ENCODE data around the gene EIF4H. TPM values are rescaled to one million over a fixed set of nuclear protein-coding genes. Genes with fewer than 3 reads are reported as not detected.

The EIF4H gene
- total and polyA plus RNA-seq, 2 donors (not counting 3 experiments of a cell fraction or from before 2014, with no cell fraction given), result 406 to 415 TPM

DNA sequence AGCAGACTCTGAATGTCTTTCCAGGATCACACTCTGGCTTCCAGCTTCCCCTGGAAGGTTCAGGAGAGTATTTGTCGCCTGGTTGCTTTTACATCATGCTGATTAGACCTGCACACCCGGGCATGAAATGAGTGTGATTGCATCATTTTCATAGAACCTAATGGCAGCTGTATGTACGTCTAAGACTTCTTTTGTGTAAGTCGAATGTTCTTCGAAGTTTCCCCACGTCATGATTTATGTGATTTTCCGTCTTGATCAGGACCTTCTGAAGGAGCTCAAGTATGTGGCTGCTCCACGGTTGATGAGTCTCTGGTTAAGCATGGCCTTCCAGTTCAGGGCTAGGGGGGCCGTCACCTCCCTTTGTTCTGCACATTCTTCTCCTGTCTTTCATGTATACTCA is 4.5 kb downstream of the EIF4H start:
- POLR2A ChIA-PET, result no interaction called here
- no peak for DNase-seq (ENCODE audit: low read depth, low spot score)

More for the DNA sequence above, 4.5 kb downstream of the EIF4H start:
- no peak for FAIRE-seq
- Histone ChIP-seq H2AFZ (ENCODE audit: low read depth, low read length) (no peak overlapping the region), H3K27ac (ENCODE audit: insufficient read depth, low read depth, low read length) (no peak overlapping the region), H3K9me3 (replicated peaks; ENCODE audit: control insufficient read depth, insufficient read depth, low read length) (no peaks in the 10 kb centered on the region), H3K79me2 (ENCODE audit: control insufficient read depth, insufficient read depth, low read length) (peaks cover 94% of the 10 kb centered on the region), H3K4me3 (replicated peaks in 1 of 3; ENCODE audit: insufficient read depth in 1 of 3, low read depth in 1 of 3, low read length in 3 of 3) (no peak overlapping the region), H3K4me1 (ENCODE audit: control insufficient read depth, extremely low read depth, insufficient read depth, low read length) (peaks cover 42% of the 10 kb centered on the region), H3K27me3 (ENCODE audit: control insufficient read depth in 2 of 2, insufficient read depth in 2 of 2, low read length in 2 of 2) (no peaks in the 10 kb centered on the region), H3K9ac (replicated peaks; ENCODE audit: extremely low read depth, insufficient read depth, low read length) (no peak overlapping the region), H4K20me1 (replicated peaks; ENCODE audit: control insufficient read depth, extremely low read depth, insufficient read depth, low read length) (peaks cover 10% of the 10 kb centered on the region), H3K36me3 (ENCODE audit: control insufficient read depth in 2 of 2, extremely low read depth in 1 of 2, insufficient read depth in 2 of 2, low read length in 2 of 2) (peaks cover 4% of the 10 kb centered on the region in 2 experiments), H3K9me1 (replicated peaks; ENCODE audit: control insufficient read depth, extremely low read depth, insufficient read depth, low read length) (no peaks in the 10 kb centered on the region), H3K4me2 (ENCODE audit: insufficient read depth, low read length) (no peak overlapping the region)
- TF ChIP-seq, protein P1, sequence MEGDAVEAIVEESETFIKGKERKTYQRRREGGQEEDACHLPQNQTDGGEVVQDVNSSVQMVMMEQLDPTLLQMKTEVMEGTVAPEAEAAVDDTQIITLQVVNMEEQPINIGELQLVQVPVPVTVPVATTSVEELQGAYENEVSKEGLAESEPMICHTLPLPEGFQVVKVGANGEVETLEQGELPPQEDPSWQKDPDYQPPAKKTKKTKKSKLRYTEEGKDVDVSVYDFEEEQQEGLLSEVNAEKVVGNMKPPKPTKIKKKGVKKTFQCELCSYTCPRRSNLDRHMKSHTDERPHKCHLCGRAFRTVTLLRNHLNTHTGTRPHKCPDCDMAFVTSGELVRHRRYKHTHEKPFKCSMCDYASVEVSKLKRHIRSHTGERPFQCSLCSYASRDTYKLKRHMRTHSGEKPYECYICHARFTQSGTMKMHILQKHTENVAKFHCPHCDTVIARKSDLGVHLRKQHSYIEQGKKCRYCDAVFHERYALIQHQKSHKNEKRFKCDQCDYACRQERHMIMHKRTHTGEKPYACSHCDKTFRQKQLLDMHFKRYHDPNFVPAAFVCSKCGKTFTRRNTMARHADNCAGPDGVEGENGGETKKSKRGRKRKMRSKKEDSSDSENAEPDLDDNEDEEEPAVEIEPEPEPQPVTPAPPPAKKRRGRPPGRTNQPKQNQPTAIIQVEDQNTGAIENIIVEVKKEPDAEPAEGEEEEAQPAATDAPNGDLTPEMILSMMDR (IDR thresholded peaks at IDR 0.05; ENCODE audit: extremely low read depth in 1 of 2, insufficient read depth in 1 of 2, low read depth in 1 of 2, low read length in 2 of 2), result no peak
- no peak for TF ChIP-seq EZH2 (IDR thresholded peaks at IDR 0.05; ENCODE audit: borderline replicate concordance, low read depth, low read length, severe bottlenecking)
- TF ChIP-seq POLR2A (IDR thresholded peaks at IDR 0.05; ENCODE audit: low read depth, low read length), result no peak
- TF ChIP-seq GATA2 (IDR thresholded peaks at IDR 0.05; ENCODE audit: insufficient read depth, insufficient read length, low read depth, low read length), result no peak
- TF ChIP-seq POLR2AphosphoS5 (IDR thresholded peaks at IDR 0.05; ENCODE audit: insufficient read depth, low read depth, low read length), result no peak
- TF ChIP-seq FOS (IDR thresholded peaks at IDR 0.05; ENCODE audit: borderline replicate concordance, insufficient read depth, low read length), result no peak
- no peak for TF ChIP-seq MYC (IDR thresholded peaks at IDR 0.05; ENCODE audit: low read depth, low read length)
- no peak for TF ChIP-seq JUN (IDR thresholded peaks at IDR 0.05; ENCODE audit: borderline replicate concordance, insufficient read depth, insufficient read length, low read depth)
- TF ChIP-seq, protein P2, sequence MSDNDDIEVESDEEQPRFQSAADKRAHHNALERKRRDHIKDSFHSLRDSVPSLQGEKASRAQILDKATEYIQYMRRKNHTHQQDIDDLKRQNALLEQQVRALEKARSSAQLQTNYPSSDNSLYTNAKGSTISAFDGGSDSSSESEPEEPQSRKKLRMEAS (IDR thresholded peaks at IDR 0.05; ENCODE audit: insufficient read depth, insufficient read length), result no peak
- intact Hi-C loops (cut with micrococcal nuclease), result loop anchor here (5.0 kb wide), 1 partner anchor 96 kb away; the partner anchor contains the start of gene LIMK1
- BruUV-seq (replicated peaks), result no TSS peak
- dilution Hi-C loops (cut with MboI; ENCODE audit: extremely low pct_ligation_motif_present, low sequenced_read_pairs), result no loop called here
- CTCF ChIA-PET, result interaction anchor here (0.8 to 0.9 kb wide), 2 partner anchors 24 to 28 kb away, joined by 3 read pairs; no protein-coding TSS in a partner anchor
